Frontal cortex (tissue), 4 donors: ENCODE results near the gene RGS7BP. TPM values are rescaled to one million over a fixed set of nuclear protein-coding genes. Genes with fewer than 3 reads are reported as not detected.
"Not testable (repeated sequence)": the region's sequence is repeated elsewhere in the genome, so short reads cannot be mapped to it uniquely, and the experiment has no call there.

Experiments used
- DNase-seq, 2 donors: peaks; one replicate each; pipeline ENCODE4 v3.0.0; 2012; ENCODE audit warnings: low spot score in 2 of 2
- FAIRE-seq: peaks from 2 replicates; lab custom pipeline; 2012; peaks lifted over from hg19 to GRCh38; lab: Jason Lieb, UNC
- total RNA-seq: library from RNA; depleted of rRNA; stranded (reverse); fragments of >200 nt; gene quantifications from one replicate; pipeline ENCODE4 v1.2.3, GENCODE V29; 2014
- donor health status: control.
- donor health status: control.
- donor health status: control.

Gene RGS7BP
- total RNA-seq, 1 donor from 2014 or later: 9.4 TPM

DNA sequence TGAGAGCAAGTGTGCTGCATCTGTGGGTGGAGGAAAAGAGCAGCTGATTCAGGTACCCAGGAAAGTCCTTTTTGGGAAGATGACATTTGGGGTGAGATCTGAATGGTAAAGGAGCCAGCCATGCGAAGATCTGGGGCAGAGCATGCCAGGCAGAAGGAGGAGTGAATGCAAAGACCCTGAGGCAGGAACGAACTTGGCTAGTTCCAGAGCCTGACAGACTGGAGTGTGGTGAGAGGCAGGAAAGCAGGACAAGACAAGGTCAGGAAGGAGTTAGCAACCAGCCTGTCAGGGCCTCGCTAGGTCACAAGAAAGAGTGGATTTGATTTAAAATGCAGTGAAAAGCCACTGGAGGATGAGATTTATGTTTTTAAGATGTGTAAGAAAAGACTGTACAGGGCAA lies 28.2 kb downstream of the RGS7BP start:
- FAIRE-seq: no peak

DNA sequence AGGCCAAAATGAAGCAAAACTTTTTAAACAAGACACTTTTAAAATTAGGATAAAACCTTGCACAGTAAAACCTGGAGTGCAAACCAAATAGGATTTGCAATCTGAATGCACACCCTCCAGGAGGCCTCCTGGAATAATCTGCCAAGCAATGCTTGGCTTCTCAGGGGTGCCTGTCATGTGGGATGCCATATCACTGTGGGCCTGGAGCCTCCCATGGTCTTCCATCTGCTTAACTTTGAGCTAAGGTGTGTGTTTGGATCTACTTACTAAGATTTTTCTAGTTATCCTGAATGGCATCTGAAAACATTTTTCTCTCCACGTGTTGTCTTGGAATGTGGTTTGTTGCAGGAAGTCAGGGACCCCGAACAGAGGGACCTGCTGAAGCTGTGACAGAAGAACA lies 52.1 kb downstream of the RGS7BP start:
- FAIRE-seq: no peak
- no peak for DNase-seq

More for the DNA sequence above, 28.2 kb downstream of the RGS7BP start:
- DNase-seq: no peak

DNA sequence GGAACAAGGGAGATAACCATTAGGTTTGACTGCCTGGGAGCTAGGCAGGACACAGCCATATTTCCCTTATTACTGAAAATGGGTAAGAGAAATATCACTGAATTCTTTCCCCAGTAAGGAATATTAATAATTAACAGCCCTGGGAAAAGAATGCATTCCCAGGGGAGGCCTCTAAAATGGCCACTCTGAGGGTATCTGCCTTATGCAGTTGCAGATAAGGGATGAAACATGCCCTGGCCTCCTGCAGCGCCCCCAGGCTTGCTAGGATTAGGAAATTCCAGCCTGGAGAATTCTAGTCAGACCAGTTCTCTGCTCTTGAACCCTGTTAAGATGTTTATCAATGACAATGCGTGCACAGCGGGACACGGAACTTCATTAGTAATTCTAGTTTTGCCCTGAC lies 52.8 kb downstream of the RGS7BP start:
- FAIRE-seq, DNase-seq: not testable (repeated sequence)

DNA sequence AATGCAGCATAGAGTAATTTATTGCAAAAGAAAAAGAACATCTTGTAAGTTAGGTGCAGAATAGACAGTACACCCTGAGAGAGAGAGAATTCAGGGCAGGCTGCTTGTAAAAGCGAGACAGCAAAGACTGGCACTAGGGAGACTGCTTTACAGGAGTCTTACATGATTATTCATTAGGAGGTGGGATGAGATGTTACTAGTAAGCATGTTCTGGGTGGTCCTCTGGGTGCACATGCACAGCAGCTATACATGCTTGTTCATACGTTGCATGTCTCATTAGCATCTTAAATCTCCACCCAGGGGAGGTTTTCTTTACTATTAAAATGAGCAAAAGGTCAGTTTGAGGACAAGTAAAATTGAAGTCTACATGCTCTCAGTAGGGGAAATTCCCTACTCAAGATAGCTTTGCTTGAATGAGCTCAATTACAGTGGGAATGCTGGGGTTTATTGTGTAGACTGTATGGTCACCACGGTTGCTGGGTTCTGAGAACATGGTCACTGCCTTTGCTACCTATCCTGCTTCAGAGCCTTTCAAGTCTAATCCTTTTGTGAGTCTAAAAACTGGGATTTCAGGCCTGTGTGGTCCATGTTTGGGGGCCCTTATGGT lies 60.6 kb downstream of the RGS7BP start:
- FAIRE-seq: no peak

DNA sequence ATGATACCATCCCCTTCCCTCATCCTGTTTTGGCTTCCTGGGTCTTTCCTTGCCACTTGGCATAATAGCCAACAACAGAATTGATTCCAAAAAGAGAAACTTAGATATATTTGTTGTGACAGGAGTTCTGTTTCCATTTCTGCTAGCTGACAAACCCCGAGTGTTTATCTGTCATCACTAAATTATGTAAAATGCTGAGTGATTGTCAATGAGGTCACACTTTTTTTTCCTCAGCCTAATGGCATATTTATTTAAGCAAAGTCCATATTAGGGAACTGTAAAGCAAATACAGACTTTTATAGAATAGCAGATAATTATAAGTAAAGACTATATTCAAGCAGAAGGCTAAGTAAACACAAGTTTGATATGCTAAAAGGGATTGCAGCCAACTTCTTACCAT lies 64.0 kb downstream of the RGS7BP start:
- DNase-seq: no peak
- FAIRE-seq: no peak

More for the DNA sequence above, 60.6 kb downstream of the RGS7BP start:
- DNase-seq: no peak

DNA sequence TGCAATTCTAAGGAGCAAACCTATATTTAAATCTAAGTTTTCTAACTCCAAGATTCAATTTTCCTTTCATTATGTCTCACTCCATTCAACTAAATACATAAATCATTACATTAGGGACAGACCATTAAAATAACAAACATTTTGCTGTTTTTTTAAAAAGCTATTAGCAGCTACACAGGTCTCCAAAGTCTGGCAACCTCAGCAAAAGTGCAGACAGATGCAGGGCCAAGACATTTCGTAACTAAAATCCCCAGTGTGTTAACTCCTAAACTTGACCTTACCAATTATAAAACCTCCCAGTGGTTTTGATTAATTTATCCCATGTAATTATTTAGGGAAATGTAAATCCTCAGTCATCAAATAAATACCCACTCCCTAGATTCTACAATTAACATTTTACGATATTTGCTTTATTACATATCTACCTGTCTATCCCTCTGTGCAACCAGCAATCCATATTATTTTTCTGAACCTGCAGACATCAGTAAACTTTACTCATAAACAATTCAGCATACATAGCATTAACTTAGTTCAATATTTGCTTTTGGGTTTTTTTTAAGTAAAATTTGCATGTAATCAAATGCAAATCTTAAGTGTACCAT lies 64.7 kb downstream of the RGS7BP start:
- FAIRE-seq (no peak), DNase-seq (no peak)

DNA sequence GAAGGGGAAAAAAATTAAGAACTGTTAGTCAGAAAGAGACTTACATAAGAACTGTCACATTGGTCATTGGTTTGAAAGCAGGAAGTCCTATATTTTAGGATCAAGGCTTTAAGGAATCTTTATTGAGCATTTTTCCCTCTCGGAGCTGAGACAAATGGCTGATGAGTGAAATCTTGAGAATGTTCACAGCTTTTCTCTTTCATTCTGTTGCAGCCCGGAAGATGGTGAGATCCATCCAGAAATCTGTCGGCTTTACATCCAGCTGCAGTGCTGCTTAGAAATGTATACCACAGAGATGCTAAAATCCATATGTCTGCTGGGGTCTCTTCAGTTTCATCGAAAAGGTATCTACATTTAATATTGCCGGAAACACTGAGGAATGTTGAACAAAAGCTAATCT lies 69.7 kb downstream of the RGS7BP start:
- DNase-seq (no peak), FAIRE-seq (no peak)

DNA sequence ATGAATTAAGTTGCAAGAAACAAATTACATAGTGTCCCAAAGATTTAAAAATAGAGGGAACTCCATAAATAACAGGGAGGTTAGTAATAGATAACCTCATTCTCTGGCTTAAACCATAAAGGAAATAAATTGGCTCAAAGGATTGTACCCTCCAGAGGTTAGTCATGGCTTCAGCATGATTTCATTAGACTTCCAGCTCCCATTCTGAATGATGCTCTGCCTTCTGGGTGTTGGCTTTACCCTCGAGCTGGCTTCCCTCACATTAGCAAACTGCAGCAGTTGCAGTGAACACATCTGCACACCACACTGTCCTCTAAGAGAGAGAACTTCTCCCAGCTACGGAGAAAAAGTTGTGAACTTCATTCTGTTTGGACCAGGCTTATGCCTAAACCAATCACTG lies 70.4 kb downstream of the RGS7BP start:
- no peak for FAIRE-seq
- no peak for DNase-seq

DNA sequence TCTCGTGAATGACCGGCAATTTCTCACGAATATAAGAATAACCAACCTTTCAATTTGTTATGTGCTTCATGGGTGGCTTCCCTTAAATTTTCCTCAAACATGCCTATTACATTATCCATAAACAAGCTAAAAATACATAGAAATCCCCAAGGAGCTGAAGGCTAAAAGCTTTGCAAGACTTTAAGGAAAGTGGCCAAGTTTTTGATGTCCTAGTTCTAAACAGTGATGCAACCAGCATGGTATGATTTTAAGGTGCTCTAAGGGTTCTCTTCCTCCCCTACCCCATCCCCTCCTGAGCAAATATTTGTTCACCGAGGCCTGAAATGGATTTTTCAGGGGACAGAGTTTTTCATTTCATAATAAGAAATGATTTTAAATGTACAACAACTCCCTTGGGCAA lies 79.8 kb downstream of the RGS7BP start:
- FAIRE-seq (no peak), DNase-seq (no peak)

DNA sequence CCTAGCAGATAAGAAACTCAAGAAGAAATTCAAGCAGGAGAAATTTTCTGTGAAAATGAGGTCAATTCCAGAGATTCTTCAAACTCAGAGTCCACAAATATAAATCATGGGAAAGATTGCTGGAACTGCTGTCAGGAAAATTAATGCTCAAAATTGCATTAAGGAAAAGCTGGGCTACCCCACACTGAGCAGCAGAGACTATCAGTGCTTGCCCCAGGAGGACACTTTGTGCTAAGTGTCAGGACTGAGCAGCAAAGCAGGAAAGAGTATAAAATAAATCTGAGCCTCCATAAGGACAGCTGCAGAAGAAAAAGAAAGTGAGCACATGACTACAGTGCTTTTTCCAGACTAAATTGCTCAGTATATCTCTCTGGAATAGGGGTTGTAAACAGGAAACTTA lies 81.6 kb downstream of the RGS7BP start:
- FAIRE-seq (no peak), DNase-seq (no peak)

DNA sequence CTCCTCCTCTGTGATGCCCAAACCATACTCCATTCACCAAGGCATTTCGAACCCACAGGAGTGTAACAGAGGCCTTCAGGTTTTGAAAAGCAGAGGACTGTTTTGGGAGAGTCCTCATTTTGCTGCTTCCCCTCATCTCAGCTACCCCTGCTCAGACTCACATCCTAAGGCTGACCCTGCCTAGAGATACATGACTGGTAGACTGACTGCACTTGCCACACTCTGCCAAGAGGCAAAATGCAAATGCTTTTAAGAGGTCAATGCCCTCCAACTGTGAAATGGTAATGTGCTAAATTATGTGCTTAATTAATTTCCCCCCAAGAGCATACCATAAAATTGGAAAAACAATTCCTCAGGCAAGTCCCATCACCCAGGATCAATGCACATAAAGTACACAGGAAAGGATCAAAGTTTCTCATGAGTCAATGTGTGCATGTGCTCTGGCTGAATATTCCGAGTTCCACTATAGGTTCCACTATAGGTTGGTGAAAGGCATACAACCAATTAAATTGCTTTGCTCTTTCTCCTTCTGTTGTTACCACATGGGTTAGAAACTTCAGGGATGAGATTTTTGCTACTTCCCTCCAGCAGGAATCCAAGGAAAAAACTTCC lies 87.0 kb downstream of the RGS7BP start:
- FAIRE-seq (no peak), DNase-seq (no peak)

DNA sequence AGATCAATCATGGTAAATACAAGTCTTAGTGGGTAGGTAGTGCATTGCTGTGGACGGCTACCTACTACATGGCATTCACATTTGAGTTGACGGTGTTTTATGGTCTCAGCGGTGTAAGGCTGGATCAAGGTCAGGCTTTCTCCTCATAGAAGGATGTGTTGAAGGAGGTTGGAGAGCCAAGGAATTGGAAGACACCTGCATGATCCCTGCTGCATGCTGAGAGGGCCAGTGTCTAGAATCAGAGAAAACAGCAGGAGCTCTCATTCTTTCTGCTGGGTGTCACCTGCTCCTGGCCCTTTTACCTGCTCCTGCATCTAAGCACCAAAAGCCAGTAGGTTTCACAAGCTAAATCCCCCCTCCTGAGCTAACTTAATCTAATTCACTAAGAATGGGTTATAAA lies 88.2 kb downstream of the RGS7BP start:
- no peak for FAIRE-seq

DNA sequence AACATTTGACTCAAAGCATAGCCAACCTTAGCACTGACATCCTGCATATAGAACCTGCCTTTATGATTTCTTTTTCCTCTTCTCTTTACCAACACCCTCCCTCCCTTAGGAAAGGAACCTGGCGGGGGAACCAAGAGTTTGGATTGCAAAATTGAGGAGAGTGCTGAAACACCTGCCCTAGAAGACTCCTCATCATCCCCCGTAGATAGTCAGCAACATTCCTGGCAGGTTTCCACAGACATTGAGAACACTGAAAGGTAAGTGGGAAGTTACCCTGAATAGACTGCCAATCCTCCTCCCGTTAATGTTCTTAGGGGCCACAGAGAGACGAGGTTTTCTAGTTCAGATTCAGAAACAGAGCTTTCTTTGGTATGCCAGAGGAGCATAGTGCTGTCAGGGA lies 88.8 kb downstream of the RGS7BP start:
- FAIRE-seq: no peak

More for the DNA sequence above, 88.2 kb downstream of the RGS7BP start:
- no peak for DNase-seq

DNA sequence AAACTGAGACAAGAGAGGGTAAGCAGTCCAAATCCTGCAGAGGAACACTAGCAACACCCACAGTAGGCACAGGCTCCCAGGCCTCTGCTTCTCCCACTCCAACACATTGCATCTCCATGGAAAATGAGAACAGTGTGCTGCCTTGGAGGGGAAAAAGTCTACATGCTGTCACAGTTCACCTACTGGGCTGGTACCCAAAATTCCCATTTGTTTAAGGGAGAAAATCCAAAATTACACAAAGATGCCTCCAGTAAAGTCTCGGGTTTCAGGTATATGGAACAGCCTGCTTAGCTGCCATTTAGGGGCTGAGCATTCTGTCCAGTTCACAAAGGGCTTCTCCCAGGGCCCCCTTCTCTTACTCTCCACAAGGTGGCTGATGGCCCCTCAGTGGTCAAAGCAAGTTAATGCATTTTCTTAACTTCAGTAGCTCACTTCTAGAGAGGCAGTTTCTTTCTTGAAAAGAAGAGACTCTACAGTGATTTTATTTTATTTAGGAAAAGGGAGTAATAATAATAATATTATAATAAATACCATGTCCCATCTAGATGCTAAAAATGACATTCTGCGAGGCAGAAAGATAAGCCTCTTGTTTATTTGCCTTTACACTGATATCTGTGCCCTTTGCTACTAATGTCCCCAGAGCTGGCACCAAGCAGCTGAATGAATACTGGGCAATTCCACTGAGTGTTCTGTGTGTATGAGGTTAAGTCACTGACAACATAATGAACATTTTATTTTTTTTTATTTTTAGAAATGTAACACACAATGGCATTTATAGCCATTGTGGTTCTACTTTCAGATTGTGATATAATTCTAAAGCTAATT lies 89.4 kb downstream of the RGS7BP start:
- DNase-seq (no peak), FAIRE-seq (no peak)

More for the DNA sequence above, 88.8 kb downstream of the RGS7BP start:
- DNase-seq: no peak

DNA sequence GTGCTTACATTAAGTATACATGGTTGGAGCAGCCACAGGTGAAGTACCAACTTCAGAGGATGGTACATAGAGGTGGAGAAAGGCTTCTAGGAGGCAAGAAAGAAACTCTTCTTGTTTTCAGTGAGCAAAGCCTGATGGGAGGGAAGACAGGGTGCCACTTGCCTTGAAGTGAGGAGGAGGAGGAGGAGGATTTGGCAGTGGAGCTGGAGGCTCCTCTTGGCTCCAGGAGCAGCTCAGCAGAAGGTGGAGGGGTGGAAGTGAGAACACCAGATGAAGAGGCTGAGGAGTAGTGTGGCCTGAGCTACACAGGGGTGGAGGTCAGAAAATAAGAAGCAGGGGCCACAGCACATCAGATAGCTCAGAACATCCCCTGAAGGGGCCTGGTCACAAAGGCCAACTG lies 93.4 kb downstream of the RGS7BP start:
- FAIRE-seq (no peak), DNase-seq (no peak)

DNA sequence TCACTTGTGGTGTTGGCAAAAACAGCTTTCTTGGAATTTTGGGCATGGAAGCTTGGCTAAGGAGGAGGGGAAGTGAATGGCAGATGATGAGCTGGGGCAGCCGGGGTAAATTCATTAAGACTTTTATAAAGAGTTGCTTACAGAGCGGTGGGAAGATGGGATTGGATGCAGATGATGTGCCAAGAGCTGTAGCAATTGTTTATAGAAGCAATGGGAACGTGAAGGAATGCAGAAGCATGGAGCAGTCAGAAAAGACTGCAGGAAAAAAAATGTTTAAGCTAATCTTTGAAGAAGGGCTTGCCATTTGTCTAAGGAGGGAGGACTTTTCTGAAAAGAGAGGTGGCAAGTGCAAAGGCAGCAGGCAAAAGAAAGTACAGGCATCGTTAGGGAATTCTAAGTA lies 97.9 kb downstream of the RGS7BP start:
- no peak for DNase-seq

DNA sequence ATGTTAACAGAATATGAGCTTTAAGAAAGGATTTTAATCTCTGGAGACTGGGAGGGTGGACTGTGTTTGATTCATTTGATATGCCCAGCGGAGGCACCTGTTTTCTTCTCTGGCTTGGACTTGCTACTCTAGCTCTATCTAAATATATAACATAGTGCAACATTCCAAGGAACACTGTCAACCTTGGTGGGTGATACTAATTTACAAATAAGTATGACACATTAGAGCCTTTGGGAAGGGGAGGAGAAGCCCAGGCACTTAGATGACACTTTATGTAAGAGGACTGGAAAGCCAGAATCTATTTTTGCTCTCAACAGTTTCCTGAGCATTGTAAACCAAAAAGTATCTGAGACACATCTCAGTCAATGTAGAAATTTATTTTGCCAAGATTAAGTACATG lies 101.1 kb downstream of the RGS7BP start:
- FAIRE-seq (no peak), DNase-seq (no peak)

More for the DNA sequence above, 97.9 kb downstream of the RGS7BP start:
- FAIRE-seq: no peak

DNA sequence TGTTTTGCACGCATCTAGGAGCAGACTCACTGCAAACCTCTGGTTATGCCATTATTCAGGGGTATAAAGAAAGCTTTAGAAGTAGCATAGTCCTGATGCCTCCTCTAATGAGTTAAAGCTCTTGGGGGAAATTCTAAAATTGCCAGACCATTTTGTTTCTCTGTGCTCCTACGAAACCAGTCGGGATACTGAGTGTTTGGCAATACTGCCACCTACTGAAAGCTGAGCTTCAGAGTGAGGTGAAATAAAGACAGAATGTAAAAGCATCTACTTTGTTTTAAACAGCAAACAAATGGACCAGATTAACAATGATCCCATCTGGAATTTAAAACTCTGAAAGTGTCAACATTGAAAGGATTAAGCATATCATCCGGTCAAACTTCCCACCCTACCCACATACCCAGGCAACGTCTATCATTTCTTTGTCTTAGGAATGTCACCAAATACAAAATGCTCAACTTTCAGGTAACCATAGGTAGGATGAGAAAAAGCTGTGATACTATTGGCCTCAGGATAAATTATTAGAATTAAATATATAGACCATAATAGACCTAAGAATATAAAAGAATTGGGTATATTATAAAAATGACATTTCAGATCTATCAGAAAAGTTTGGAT lies 106.6 kb downstream of the RGS7BP start:
- peak in 1 of 2 donors; percentile 20 for DNase-seq

DNA sequence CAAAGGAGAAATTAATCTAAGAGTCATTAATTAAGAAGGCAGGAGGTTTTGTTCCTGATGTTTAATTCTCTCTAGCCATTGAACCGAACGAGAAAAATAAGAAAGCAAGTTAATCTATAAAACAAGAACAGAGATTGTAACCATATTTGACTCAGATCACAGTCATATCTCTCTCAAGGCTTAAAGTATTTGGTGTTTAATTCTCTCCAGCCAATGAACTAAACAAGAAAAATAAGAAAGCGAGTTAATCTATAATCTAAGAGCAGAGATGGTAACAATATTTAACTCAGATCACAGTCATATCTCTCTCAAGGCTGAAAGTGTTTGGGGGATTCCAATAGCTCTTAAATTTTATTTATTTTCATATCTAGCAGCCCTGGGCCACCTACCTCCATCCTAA lies 110.1 kb downstream of the RGS7BP start:
- FAIRE-seq: no peak
- DNase-seq: no peak

More for the DNA sequence above, 106.6 kb downstream of the RGS7BP start:
- peak; percentile 53 for FAIRE-seq

DNA sequence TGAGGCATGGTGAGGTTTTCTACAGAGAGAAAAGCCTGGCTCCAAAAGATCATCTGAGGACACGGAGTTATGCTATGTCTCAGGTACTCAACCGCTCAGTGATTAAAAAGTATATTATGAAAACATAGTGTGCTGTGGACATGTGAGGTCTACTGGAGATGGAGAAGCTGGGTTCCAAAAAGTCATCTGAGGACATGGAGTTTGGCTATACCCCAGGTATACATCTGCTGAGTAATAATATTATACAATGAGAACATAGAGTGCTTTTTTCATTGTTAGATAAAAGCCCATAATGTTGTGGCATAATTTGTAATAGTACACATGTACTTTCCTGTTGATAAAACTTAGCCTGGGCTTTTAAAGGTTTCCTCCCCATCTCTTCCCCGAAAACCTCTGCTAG lies 113.8 kb downstream of the RGS7BP start:
- DNase-seq (no peak), FAIRE-seq (no peak)
